ENCODE measurements around the gene LGALS9C. TPM values are rescaled to one million over a fixed set of nuclear protein-coding genes. Genes with fewer than 3 reads are reported as not detected.
"Not testable (repeated sequence)": the region's sequence is repeated elsewhere in the genome, so short reads cannot be mapped to it uniquely, and the experiment has no call there.

LGALS9C gene
- total RNA-seq, 2 experiments from 2014 or later, result 0.45 to 0.54 TPM

GRCh38 chr17:18466250-18466983 lies 10.2 kb upstream of the LGALS9C start:
- H3K9me3 Mint-ChIP-seq; CTCF ChIA-PET; intact Hi-C loops (cut with micrococcal nuclease); H3K27ac Mint-ChIP-seq; H3K27me3 Mint-ChIP-seq (ENCODE audit: low read depth); H3K4me1 Mint-ChIP-seq (ENCODE audit: low read depth); H3K36me3 Mint-ChIP-seq (ENCODE audit: low read depth); H3K4me3 Mint-ChIP-seq; DNase-seq: not testable (repeated sequence)

- intact Hi-C loops (cut with micrococcal nuclease); H3K27ac Mint-ChIP-seq; CTCF ChIA-PET; H3K4me1 Mint-ChIP-seq (ENCODE audit: low read depth); H3K36me3 Mint-ChIP-seq (ENCODE audit: low read depth); H3K9me3 Mint-ChIP-seq; DNase-seq; H3K4me3 Mint-ChIP-seq; H3K27me3 Mint-ChIP-seq (ENCODE audit: low read depth): not testable (repeated sequence)
Observed at GRCh38 chr17:18467001-18467400, 9.6 kb upstream of the LGALS9C start.

GRCh38 chr17:18468472-18469171 lies 8.0 kb upstream of the LGALS9C start:
- H3K9me3 Mint-ChIP-seq; H3K27ac Mint-ChIP-seq; DNase-seq; CTCF ChIA-PET; H3K4me1 Mint-ChIP-seq (ENCODE audit: low read depth); intact Hi-C loops (cut with micrococcal nuclease); H3K4me3 Mint-ChIP-seq; H3K27me3 Mint-ChIP-seq (ENCODE audit: low read depth); H3K36me3 Mint-ChIP-seq (ENCODE audit: low read depth): not testable (repeated sequence)

GRCh38 chr17:18469837-18470236 lies 6.8 kb upstream of the LGALS9C start:
- H3K4me1 Mint-ChIP-seq (ENCODE audit: low read depth); H3K36me3 Mint-ChIP-seq (ENCODE audit: low read depth); H3K27me3 Mint-ChIP-seq (ENCODE audit: low read depth); H3K4me3 Mint-ChIP-seq; intact Hi-C loops (cut with micrococcal nuclease); H3K27ac Mint-ChIP-seq; H3K9me3 Mint-ChIP-seq; CTCF ChIA-PET; DNase-seq: not testable (repeated sequence)

- H3K4me3 Mint-ChIP-seq; H3K9me3 Mint-ChIP-seq; DNase-seq; intact Hi-C loops (cut with micrococcal nuclease); H3K36me3 Mint-ChIP-seq (ENCODE audit: low read depth); CTCF ChIA-PET; H3K27me3 Mint-ChIP-seq (ENCODE audit: low read depth); H3K27ac Mint-ChIP-seq; H3K4me1 Mint-ChIP-seq (ENCODE audit: low read depth): not testable (repeated sequence)
Observed at GRCh38 chr17:18470345-18470930, 6.2 kb upstream of the LGALS9C start.

GRCh38 chr17:18473967-18474366 lies 2.6 kb upstream of the LGALS9C start:
- CTCF ChIA-PET; H3K9me3 Mint-ChIP-seq; intact Hi-C loops (cut with micrococcal nuclease): not testable (repeated sequence)

GRCh38 chr17:18474754-18475153 lies 1.8 kb upstream of the LGALS9C start:
- H3K4me1 Mint-ChIP-seq (ENCODE audit: low read depth); H3K4me3 Mint-ChIP-seq; H3K36me3 Mint-ChIP-seq (ENCODE audit: low read depth); H3K27me3 Mint-ChIP-seq (ENCODE audit: low read depth); CTCF ChIA-PET; H3K27ac Mint-ChIP-seq; DNase-seq; H3K9me3 Mint-ChIP-seq; intact Hi-C loops (cut with micrococcal nuclease): not testable (repeated sequence)

More at GRCh38 chr17:18473967-18474366, 2.6 kb upstream of the LGALS9C start:
- not testable (repeated sequence) for H3K36me3 Mint-ChIP-seq (ENCODE audit: low read depth); H3K27me3 Mint-ChIP-seq (ENCODE audit: low read depth); H3K27ac Mint-ChIP-seq; H3K4me3 Mint-ChIP-seq; DNase-seq; H3K4me1 Mint-ChIP-seq (ENCODE audit: low read depth)

- H3K27me3 Mint-ChIP-seq (ENCODE audit: low read depth); H3K4me3 Mint-ChIP-seq; intact Hi-C loops (cut with micrococcal nuclease); H3K27ac Mint-ChIP-seq; DNase-seq; H3K9me3 Mint-ChIP-seq; H3K4me1 Mint-ChIP-seq (ENCODE audit: low read depth); H3K36me3 Mint-ChIP-seq (ENCODE audit: low read depth); CTCF ChIA-PET: not testable (repeated sequence)
Observed at GRCh38 chr17:18477367-18477766, 778 bp downstream of the LGALS9C start.

- DNase-seq; H3K27me3 Mint-ChIP-seq (ENCODE audit: low read depth); intact Hi-C loops (cut with micrococcal nuclease); CTCF ChIA-PET; H3K4me3 Mint-ChIP-seq; H3K36me3 Mint-ChIP-seq (ENCODE audit: low read depth); H3K27ac Mint-ChIP-seq; H3K4me1 Mint-ChIP-seq (ENCODE audit: low read depth); H3K9me3 Mint-ChIP-seq: not testable (repeated sequence)
Observed at GRCh38 chr17:18478362-18478761, 1.8 kb downstream of the LGALS9C start.

- intact Hi-C loops (cut with micrococcal nuclease); CTCF ChIA-PET: not testable (repeated sequence)
Observed at GRCh38 chr17:18478977-18479595, 2.5 kb downstream of the LGALS9C start.

GRCh38 chr17:18481775-18482174 lies 5.2 kb downstream of the LGALS9C start:
- CTCF ChIA-PET; DNase-seq; intact Hi-C loops (cut with micrococcal nuclease); H3K9me3 Mint-ChIP-seq; H3K4me3 Mint-ChIP-seq; H3K36me3 Mint-ChIP-seq (ENCODE audit: low read depth); H3K27me3 Mint-ChIP-seq (ENCODE audit: low read depth); H3K4me1 Mint-ChIP-seq (ENCODE audit: low read depth); H3K27ac Mint-ChIP-seq: not testable (repeated sequence)

More at GRCh38 chr17:18478977-18479595, 2.5 kb downstream of the LGALS9C start:
- not testable (repeated sequence) for H3K9me3 Mint-ChIP-seq; H3K36me3 Mint-ChIP-seq (ENCODE audit: low read depth); H3K4me3 Mint-ChIP-seq; DNase-seq; H3K4me1 Mint-ChIP-seq (ENCODE audit: low read depth); H3K27ac Mint-ChIP-seq; H3K27me3 Mint-ChIP-seq (ENCODE audit: low read depth)

GRCh38 chr17:18485936-18486464 lies 9.4 kb downstream of the LGALS9C start:
- DNase-seq; CTCF ChIA-PET; H3K9me3 Mint-ChIP-seq; H3K27me3 Mint-ChIP-seq (ENCODE audit: low read depth); H3K27ac Mint-ChIP-seq; H3K4me3 Mint-ChIP-seq; H3K36me3 Mint-ChIP-seq (ENCODE audit: low read depth); intact Hi-C loops (cut with micrococcal nuclease); H3K4me1 Mint-ChIP-seq (ENCODE audit: low read depth): not testable (repeated sequence)
